ENCODE results near the gene OR8G5.
A peak's percentile ranks its signal among the peaks of the same experiment; 100 is the strongest.

- TF ChIP-seq CTCF (IDR thresholded peaks at IDR 0.05; ENCODE audit: insufficient read depth, low read depth, low read length) = peak; percentile 22
- no peak for TF ChIP-seq EZH2 (IDR thresholded peaks at IDR 0.05; ENCODE audit: insufficient read depth, low read length)
These were observed 29.6 kb downstream of the OR8G5 start for GRCh38 chr11:124285610-124286344.
